Fibroblast of skin of abdomen (primary cell): ENCODE data around the gene GPR152.
"Not testable (repeated sequence)": the region's sequence is repeated elsewhere in the genome, so short reads cannot be mapped to it uniquely, and the experiment has no call there.

ENCODE experiments used
- DNase-seq: peaks from one replicate; pipeline ENCODE4 v3.0.0-alpha.2; 2013

GPR152 gene

DNA sequence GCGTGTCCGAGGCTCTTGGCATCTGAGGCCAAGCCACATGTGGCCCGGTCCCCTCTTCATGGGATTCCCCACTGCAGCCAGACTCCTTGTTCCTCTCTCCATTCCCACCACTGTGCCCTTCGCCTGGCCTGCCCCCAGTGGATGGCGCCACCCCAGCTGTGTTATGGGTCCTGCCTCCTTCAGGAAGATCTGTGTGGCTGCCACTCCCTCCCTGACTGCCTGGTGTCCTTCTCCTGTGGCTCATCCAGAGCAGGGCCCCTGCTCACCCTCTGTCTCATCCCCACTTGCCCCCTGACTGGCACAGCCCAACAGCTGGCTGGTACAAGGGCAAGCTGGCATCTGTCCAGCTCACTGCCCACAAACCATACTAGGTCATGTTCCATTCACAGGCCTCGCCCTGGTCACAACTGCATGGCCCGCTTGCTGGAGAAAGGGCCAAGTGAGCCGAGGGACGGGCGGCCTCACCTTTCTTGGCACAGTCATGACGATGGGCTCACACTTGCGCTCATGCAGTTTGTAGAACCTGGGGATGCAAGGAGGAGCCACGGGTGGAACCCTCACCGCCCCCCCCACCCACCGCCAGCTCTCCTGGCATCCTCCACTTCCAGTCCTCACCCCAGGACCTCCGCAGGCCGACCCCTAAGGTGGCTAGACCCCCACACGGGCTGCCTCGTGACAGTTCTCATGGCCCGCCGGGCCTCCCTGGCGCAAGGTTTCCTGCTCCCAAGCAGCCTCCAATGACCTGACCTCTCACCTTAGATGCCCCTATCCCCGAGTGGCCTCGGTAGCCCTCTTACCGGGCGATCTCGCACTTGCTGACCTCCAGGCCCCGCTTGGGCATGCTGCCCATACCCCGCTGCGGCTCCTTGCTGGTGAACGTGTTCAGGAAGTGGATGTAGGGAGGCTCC, 13.0 kb downstream of the GPR152 start:
- DNase-seq: no peak

DNA sequence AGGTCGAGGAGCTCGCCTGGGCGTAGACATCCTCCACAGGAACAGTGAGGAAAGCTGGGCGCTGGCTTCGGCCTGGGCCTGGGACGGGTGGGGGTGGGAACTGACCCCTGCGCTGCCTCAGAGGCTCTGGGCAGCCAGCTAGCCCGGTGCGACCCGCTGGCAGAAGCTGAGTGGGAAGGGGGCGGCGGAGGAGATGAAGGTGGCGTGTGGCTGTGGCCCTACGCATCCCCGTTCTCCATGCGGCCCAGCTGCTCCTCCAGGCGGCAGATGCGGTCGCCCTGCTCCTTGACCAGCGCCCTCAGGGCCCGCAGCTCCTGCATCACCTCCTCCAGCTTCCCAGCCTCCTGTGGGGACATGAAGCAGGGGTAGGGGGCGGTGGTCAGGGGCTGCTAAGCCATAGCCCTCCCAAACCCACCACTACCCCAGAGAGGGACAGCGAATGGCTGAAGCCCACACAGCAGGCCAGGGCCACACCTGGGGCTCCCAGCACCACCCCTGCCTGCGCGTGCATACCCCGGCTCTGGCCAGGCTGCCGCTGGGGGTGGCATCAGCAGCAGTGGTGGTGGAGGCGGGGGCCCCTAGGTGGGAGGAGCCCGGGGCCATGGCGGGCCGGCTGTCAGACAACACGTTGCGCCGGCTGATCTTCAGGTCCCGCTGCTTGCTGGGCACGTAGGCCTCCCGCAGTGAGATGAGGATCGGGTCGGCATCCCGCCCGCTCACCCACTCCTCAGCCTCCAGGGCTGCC, 14.2 kb downstream of the GPR152 start:
- DNase-seq: no peak

DNA sequence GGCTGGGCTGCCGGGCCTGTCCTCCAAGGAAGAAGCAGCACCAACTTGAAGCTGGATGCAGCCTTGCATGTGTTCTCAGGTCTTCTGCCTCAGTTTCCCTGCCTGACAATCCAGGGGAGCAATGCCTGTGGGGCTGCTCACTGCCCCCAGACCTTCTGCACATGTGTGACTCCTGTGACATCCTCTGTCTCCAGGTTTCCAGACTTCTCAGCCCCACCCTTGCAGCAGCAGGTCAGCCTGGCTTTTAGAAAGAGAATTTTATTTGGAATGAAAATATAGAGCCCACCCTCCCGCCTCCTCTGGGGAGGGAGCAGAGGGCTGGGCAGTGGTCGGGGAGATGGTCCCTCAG, 14.7 kb downstream of the GPR152 start:
- DNase-seq: no peak

GRCh38 chr11:67437082-67437808, 15.3 kb downstream of the GPR152 start, which contains the start of gene PTPRCAP:
Gene PTPRCAP (minus strand): TSS chr11:67437682. CDS start chr11:67437619, 63 bp downstream.
- DNase-seq: peak; percentile 25

- DNase-seq: peak; percentile 41
Observed at GRCh38 chr11:67436459-67437081, 16.0 kb downstream of the GPR152 start.

- no peak for DNase-seq
Observed at GRCh38 chr11:67435727-67436458, 16.6 kb downstream of the GPR152 start.

DNA sequence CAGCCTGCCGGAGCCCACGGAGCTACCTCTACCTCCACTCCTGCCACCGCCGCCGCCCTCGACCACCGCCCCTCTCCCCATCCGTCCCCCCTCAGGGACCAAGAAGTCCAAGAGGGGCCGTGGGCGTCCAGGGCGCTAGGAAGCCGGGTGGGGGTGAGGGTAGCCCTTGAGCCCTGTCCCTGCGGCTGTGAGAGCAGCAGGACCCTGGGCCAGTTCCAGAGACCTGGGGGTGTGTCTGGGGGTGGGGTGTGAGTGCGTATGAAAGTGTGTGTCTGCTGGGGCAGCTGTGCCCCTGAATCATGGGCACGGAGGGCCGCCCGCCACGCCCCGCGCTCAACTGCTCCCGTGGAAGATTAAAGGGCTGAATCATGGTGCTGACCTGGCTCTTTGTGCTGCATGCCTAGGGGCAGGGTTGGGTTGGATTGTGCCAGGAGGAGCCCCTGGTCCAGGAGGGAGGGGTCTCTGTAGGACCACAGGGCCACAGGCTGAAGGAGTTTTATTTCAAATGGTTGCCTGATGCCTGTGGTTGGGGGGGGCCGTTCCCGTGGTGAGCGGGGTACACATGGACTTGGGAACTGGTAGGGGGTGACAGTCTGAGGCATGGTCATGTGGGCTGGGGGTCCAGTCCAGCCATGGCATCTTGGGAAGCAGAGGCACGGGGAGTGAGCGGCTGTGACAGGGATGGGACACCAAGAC, 17.4 kb downstream of the GPR152 start:
- DNase-seq: no peak

DNA sequence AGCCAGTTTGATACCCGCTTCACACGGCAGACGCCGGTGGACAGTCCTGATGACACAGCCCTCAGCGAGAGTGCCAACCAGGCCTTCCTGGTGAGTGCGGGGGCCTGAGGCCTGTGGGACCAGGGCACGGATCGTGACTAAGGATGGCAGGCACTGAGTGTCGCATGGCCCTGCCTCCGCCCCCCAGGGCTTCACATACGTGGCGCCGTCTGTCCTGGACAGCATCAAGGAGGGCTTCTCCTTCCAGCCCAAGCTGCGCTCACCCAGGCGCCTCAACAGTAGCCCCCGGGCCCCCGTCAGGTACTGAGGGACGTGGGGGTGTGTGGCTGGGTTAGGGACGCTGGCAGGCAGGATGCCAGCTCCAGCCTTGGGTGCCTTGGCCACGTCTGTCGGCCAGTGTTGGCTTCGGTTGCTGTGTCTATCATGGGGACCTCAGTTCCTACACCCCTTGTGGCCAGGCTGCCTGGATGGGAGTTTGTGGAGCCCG, 18.1 kb downstream of the GPR152 start:
- DNase-seq: no peak

DNA sequence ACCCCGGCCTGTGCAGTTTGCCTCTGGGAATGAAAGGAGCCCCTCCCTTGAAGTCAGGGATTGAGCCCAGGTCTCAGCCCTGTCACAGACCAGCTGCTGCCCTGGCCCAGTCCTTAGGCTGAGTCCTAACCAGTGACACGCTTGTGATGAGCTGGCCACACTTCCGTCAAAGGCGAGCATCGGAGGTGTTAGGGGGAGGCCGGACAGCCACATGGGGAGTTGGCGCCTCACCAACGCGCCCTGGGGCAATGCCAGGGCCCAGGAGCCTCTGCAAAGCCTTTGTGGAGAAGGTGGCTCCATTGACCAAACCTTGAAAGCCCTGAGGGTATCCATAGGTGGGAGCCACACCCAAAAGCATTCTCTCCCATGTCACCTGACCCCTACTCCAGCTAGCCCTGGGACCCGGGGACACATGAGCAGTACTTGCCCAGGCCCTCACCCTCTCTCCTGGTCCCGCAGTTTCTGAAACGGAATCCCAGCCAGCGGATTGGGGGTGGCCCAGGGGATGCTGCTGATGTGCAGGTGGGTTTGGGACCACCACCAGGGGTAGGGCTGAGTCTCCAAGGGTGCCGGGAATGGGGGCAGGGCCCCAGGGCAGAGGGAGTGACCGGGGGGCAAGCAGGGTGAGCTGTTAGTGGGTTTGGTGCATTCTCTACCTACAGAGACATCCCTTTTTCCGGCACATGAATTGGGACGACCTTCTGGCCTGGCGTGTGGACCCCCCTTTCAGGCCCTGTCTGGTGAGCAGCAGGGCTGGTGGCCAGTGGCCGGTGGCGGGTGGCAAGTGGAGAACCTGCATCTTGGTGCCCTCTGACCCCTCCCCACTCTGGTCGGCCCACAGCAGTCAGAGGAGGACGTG, 18.8 kb downstream of the GPR152 start:
- DNase-seq: no peak

DNA sequence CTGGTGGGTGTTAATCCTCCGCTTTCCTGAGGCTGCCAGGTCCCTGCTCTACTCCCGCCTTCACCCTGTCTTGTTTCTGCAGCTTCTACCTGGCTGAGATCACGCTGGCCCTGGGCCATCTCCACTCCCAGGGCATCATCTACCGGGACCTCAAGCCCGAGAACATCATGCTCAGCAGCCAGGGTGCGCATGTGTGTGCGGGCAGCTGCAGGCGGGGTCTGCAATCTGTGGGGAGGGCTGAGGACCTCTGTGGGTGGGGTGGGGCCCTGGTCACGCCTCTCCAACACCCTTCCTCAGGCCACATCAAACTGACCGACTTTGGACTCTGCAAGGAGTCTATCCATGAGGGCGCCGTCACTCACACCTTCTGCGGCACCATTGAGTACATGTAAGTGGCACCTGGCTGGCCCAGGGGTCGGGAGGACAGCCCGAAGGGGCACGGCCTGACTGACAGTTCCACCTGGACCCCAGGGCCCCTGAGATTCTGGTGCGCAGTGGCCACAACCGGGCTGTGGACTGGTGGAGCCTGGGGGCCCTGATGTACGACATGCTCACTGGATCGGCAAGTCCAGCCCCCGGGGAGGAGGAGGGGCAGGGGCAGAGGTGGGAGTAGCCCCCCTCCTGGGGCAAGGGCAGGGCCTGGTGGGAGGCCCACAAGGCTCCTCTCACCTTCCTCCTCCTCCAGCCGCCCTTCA, 19.7 kb downstream of the GPR152 start:
- DNase-seq: no peak

DNA sequence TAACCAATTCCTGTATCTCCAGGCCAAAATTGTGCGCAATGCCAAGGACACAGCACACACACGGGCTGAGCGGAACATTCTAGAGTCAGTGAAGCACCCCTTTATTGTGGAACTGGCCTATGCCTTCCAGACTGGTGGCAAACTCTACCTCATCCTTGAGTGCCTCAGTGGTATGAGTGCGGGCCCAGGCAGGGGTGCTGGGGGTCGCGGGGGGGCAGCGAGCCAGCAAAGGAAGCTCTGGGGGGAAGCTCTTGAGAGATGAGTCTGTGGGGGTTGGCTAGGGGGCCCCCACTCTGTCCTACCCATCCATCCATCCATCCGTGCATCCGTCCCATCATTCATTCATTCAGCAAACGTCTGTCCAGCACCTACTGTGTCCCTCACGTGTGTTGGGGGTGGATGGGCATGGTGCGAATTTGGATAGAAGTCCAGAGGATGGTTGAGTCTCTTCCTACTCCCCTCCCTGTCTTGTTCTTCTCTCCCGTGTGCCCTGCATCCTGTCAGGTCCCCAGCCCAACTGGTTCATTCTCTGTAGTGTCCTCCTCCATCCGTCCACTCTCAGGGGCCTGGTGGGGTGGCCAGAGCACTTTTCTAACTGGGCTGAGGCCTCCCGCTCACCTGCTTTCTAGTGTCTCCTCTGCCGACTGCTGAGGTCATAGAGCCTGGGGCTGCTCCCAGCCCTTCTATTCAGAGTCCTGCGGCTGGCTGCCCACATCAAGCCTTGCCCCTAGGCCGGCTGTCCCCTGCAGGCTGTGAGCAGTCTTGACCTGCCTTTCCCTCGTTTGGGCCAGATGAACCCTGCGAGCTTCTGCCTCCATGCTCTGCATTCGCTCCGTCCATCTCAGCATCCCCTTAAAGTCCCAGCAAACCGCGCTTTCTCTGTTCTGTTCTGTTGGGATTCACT, 20.9 kb downstream of the GPR152 start:
- no peak for DNase-seq

DNA sequence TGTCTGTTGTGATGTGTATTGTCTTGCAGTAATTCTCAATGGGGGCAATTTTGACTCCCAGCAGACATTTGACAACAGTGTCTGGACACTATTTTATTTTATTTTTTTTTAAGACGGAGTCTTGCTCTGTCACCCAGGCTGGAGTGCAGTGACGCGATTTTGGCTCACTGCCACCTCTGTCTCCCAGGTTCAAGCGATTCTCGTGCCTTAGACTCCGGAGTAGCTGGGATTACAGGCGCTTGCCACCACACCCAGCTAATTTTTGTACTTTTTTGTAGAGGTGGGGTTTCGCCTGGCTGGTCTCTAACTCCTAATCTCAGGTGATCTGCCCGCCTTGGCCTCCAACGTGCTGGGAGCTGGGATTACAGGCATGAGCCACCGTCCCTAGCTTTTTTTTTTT, 22.8 kb downstream of the GPR152 start:
- DNase-seq: no peak

GRCh38 chr11:67429038-67429668, 23.4 kb downstream of the GPR152 start:
- no peak for DNase-seq

- peak; percentile 97 for DNase-seq
Observed at GRCh38 chr11:67428052-67429001, 24.2 kb downstream of the GPR152 start, which contains the start of gene RPS6KB2. Gene RPS6KB2 (plus strand): TSS chr11:67428494. CDS start chr11:67428546, 52 bp downstream.

- DNase-seq: not testable (repeated sequence)
Observed at GRCh38 chr11:67427364-67427859, 25.1 kb downstream of the GPR152 start.
